Skeletal muscle satellite cell (primary cell): ENCODE measurements around the gene OR1F1.
"Not testable (repeated sequence)": the region's sequence is repeated elsewhere in the genome, so short reads cannot be mapped to it uniquely, and the experiment has no call there.

Experiments
- H3K27me3 ChIP-seq: 2 replicates; pipeline ENCODE4 v1.7.0; 2013; ENCODE audit warnings: low read length; ENCODE audit not compliant: control insufficient read depth, insufficient read depth
- H3K36me3 ChIP-seq: 2 replicates; pipeline ENCODE4 v1.7.0; 2013; ENCODE audit warnings: mild to moderate bottlenecking, control low read depth, low read length; ENCODE audit not compliant: insufficient read depth
- H3K4me1 ChIP-seq: 2 replicates; pipeline ENCODE4 v1.7.0; 2013; ENCODE audit warnings: low read length; ENCODE audit not compliant: control insufficient read depth, insufficient read depth
- H3K4me2 ChIP-seq: 2 replicates; pipeline ENCODE4 v1.7.0; 2013; ENCODE audit warnings: mild to moderate bottlenecking, low read length
- H3K4me3 ChIP-seq: 2 replicates; pipeline ENCODE4 v1.7.0; 2013; ENCODE audit warnings: low read length
- H3K9ac ChIP-seq: 2 replicates; pipeline ENCODE4 v1.7.0; 2013; ENCODE audit warnings: mild to moderate bottlenecking, low read depth, low read length, moderate library complexity
- H3K9me3 ChIP-seq: replicated peaks from 2 replicates; pipeline ENCODE4 v1.7.0; 2013; ENCODE audit warnings: mild to moderate bottlenecking, control low read depth, low read length

The OR1F1 gene

GRCh38 chr16:3166505-3166886, 21.5 kb upstream of the OR1F1 start:
- Histone ChIP-seq H3K4me3 (no peak overlapping the region), H3K9ac (no peak overlapping the region), H3K9me3 (no peaks in the 10 kb centered on the region), H3K4me1 (peaks cover 12% of the 10 kb centered on the region), H3K36me3 (no peaks in the 10 kb centered on the region), H3K4me2 (no peak overlapping the region), H3K27me3 (peaks cover 38% of the 10 kb centered on the region)

- H3K9me3 ChIP-seq, H3K36me3 ChIP-seq, H3K9ac ChIP-seq, H3K4me3 ChIP-seq, H3K4me2 ChIP-seq: not testable (repeated sequence)
- Histone ChIP-seq H3K4me1 (peaks cover 15% of the 10 kb centered on the region), H3K27me3 (peaks cover 52% of the 10 kb centered on the region)
Measured at GRCh38 chr16:3168729-3169128, 19.3 kb upstream of the OR1F1 start.

GRCh38 chr16:3170440-3171180, 17.4 kb upstream of the OR1F1 start:
- no peaks in the 10 kb centered on the region for H3K9me3 ChIP-seq
- H3K4me1 ChIP-seq, result peaks cover 15% of the 10 kb centered on the region
- peaks cover 69% of the 10 kb centered on the region for H3K27me3 ChIP-seq
- peak overlapping the region; percentile 81 for H3K4me2 ChIP-seq
- H3K9ac ChIP-seq, result no peak overlapping the region
- H3K36me3 ChIP-seq, result no peaks in the 10 kb centered on the region
- H3K4me3 ChIP-seq, result peak overlapping the region; percentile 45

GRCh38 chr16:3171181-3171854, 16.7 kb upstream of the OR1F1 start:
- H3K4me3 ChIP-seq, result peak overlapping the region; percentile 45
- no peaks in the 10 kb centered on the region for H3K9me3 ChIP-seq
- H3K4me1 ChIP-seq, result peaks cover 15% of the 10 kb centered on the region
- peaks cover 75% of the 10 kb centered on the region for H3K27me3 ChIP-seq
- peak overlapping the region; percentile 81 for H3K4me2 ChIP-seq
- H3K36me3 ChIP-seq, result no peaks in the 10 kb centered on the region
- H3K9ac ChIP-seq, result no peak overlapping the region

GRCh38 chr16:3171855-3172593, 16.0 kb upstream of the OR1F1 start:
- peaks cover 75% of the 10 kb centered on the region for H3K27me3 ChIP-seq
- no peak overlapping the region for H3K4me3 ChIP-seq
- H3K9ac ChIP-seq, result no peak overlapping the region
- H3K9me3 ChIP-seq, result no peaks in the 10 kb centered on the region
- no peaks in the 10 kb centered on the region for H3K36me3 ChIP-seq
- peak overlapping the region; percentile 81 for H3K4me2 ChIP-seq
- peaks cover 15% of the 10 kb centered on the region for H3K4me1 ChIP-seq

GRCh38 chr16:3173892-3174617, 13.9 kb upstream of the OR1F1 start:
- Histone ChIP-seq H3K4me3 (no peak overlapping the region), H3K36me3 (no peaks in the 10 kb centered on the region), H3K27me3 (peaks cover 65% of the 10 kb centered on the region), H3K4me2 (peak overlapping the region; percentile 65), H3K4me1 (peaks cover 15% of the 10 kb centered on the region), H3K9ac (no peak overlapping the region), H3K9me3 (no peaks in the 10 kb centered on the region)

- H3K4me2 ChIP-seq, result peak overlapping the region; percentile 72
- H3K9ac ChIP-seq, result no peak overlapping the region
- no peaks in the 10 kb centered on the region for H3K9me3 ChIP-seq
- no peak overlapping the region for H3K4me3 ChIP-seq
- peaks cover 15% of the 10 kb centered on the region for H3K4me1 ChIP-seq
- no peaks in the 10 kb centered on the region for H3K36me3 ChIP-seq
- peaks cover 64% of the 10 kb centered on the region for H3K27me3 ChIP-seq
Measured at GRCh38 chr16:3174618-3175148, 13.3 kb upstream of the OR1F1 start.

GRCh38 chr16:3175157-3176093, 12.6 kb upstream of the OR1F1 start:
- H3K36me3 ChIP-seq, result no peaks in the 10 kb centered on the region
- no peak overlapping the region for H3K9ac ChIP-seq
- H3K4me2 ChIP-seq, result peak overlapping the region; percentile 72
- H3K4me1 ChIP-seq, result peaks cover 13% of the 10 kb centered on the region
- H3K27me3 ChIP-seq, result peaks cover 64% of the 10 kb centered on the region
- H3K9me3 ChIP-seq, result no peaks in the 10 kb centered on the region
- H3K4me3 ChIP-seq, result peak overlapping the region; percentile 30

GRCh38 chr16:3179651-3180050, 8.4 kb upstream of the OR1F1 start:
- H3K27me3 ChIP-seq, result peaks cover 62% of the 10 kb centered on the region
- H3K4me1 ChIP-seq, result peaks cover 12% of the 10 kb centered on the region
- H3K36me3 ChIP-seq, result no peaks in the 10 kb centered on the region
- H3K4me2 ChIP-seq, result no peak overlapping the region
- H3K9ac ChIP-seq, result no peak overlapping the region
- H3K9me3 ChIP-seq, result no peaks in the 10 kb centered on the region
- H3K4me3 ChIP-seq, result no peak overlapping the region

GRCh38 chr16:3180445-3180878, 7.5 kb upstream of the OR1F1 start:
- Histone ChIP-seq H3K4me3 (no peak overlapping the region), H3K9ac (no peak overlapping the region), H3K36me3 (no peaks in the 10 kb centered on the region), H3K9me3 (no peaks in the 10 kb centered on the region), H3K4me1 (peaks cover 12% of the 10 kb centered on the region), H3K27me3 (peaks cover 55% of the 10 kb centered on the region), H3K4me2 (no peak overlapping the region)
